Activated naive CD8-positive, alpha-beta T cell treated with anti-CD3 and anti-CD28 coated beads, Interleukin-2, amount 50 U/mL, for 16 hours (primary cell): ENCODE measurements around the gene SNRNP200.
"Not testable (repeated sequence)": the region's sequence is repeated elsewhere in the genome, so short reads cannot be mapped to it uniquely, and the experiment has no call there.

Source experiments
- DNase-seq: peaks from one replicate; pipeline ENCODE4 v3.0.0-alpha.2; 2020; ENCODE audit warnings: low read depth, low spot score

Gene SNRNP200

GRCh38 chr2:96325041-96325883 is 19.9 kb upstream of the SNRNP200 start, which contains the start of gene ITPRIPL1:
Gene ITPRIPL1 (plus strand): TSS chr2:96325317. CDS start chr2:96325840, 523 bp downstream.
- no peak for DNase-seq

GRCh38 chr2:96324721-96325040 is 19.3 kb upstream of the SNRNP200 start:
- no peak for DNase-seq

GRCh38 chr2:96323849-96324248 is 18.5 kb upstream of the SNRNP200 start:
- DNase-seq = no peak

GRCh38 chr2:96320728-96321622 is 15.6 kb upstream of the SNRNP200 start:
- no peak for DNase-seq

- no peak for DNase-seq
Observed at GRCh38 chr2:96320326-96320725, 15.0 kb upstream of the SNRNP200 start.

- DNase-seq = no peak
Observed at GRCh38 chr2:96319396-96319795, 14.1 kb upstream of the SNRNP200 start.

GRCh38 chr2:96318723-96319122 is 13.4 kb upstream of the SNRNP200 start:
- no peak for DNase-seq

- DNase-seq = no peak
Observed at GRCh38 chr2:96317584-96317997, 12.2 kb upstream of the SNRNP200 start.

GRCh38 chr2:96316999-96317398 is 11.7 kb upstream of the SNRNP200 start:
- DNase-seq = no peak

- DNase-seq = no peak
Observed at GRCh38 chr2:96315400-96316071, 10.2 kb upstream of the SNRNP200 start.

- DNase-seq = no peak
Observed at GRCh38 chr2:96315005-96315399, 9.7 kb upstream of the SNRNP200 start.

GRCh38 chr2:96308248-96308647 is 2.9 kb upstream of the SNRNP200 start:
- no peak for DNase-seq

- no peak for DNase-seq
Observed at GRCh38 chr2:96306370-96306769, 1.0 kb upstream of the SNRNP200 start.

GRCh38 chr2:96305979-96306308 is 598 bp upstream of the SNRNP200 start:
- no peak for DNase-seq

GRCh38 chr2:96304606-96305005 is 740 bp downstream of the SNRNP200 start:
- no peak for DNase-seq

GRCh38 chr2:96301865-96302264 is 3.5 kb downstream of the SNRNP200 start:
- no peak for DNase-seq

GRCh38 chr2:96296925-96297324 is 8.4 kb downstream of the SNRNP200 start:
- no peak for DNase-seq

- DNase-seq = not testable (repeated sequence)
Observed at GRCh38 chr2:96294271-96294670, 11.1 kb downstream of the SNRNP200 start.

GRCh38 chr2:96291751-96292150 is 13.6 kb downstream of the SNRNP200 start:
- DNase-seq = no peak

- no peak for DNase-seq
Observed at GRCh38 chr2:96287273-96287856, 18.0 kb downstream of the SNRNP200 start.

- no peak for DNase-seq
Observed at GRCh38 chr2:96276787-96277499, 28.4 kb downstream of the SNRNP200 start.
